AG04450 (cell line): ENCODE measurements around the gene KNDC1. TPM values are rescaled to one million over a fixed set of nuclear protein-coding genes. Genes with fewer than 3 reads are reported as not detected.

Source experiments
- CTCF ChIA-PET: fragments of 300-600, 350-600 bp; formaldehyde crosslinking; extraction: SDS; loops from one replicate; lab custom pipeline; 2022; ENCODE audit warnings: antibody characterized with exemption, inconsistent platforms; lab: Charles Lee
- POLR2A ChIA-PET: fragments of 350-600 bp; formaldehyde crosslinking; extraction: SDS; loops from one replicate; lab custom pipeline; 2021; ENCODE audit warnings: antibody characterized with exemption, inconsistent platforms; lab: Yijun Ruan, JAX
- DNase-seq: peaks from one replicate; pipeline ENCODE4 v3.0.0-alpha.2; 2011; ENCODE audit warnings: low read depth, low spot score
- H3K27ac ChIP-seq: one replicate; pipeline ENCODE4 v1.5.1; 2012; ENCODE audit warnings: low read depth, low read length, control low read depth
- H3K27me3 ChIP-seq: one replicate; pipeline ENCODE4 v1.6.0; 2012; ENCODE audit warnings: low read length; ENCODE audit not compliant: control insufficient read depth, insufficient read depth
- H3K4me3 ChIP-seq: 2 replicates; pipeline ENCODE4 v1.5.1; 2011; ENCODE audit warnings: mild to moderate bottlenecking, low read depth, low read length, control low read depth
- H3K9me3 ChIP-seq: 2 replicates; pipeline ENCODE4 v1.5.1; 2012; ENCODE audit warnings: low read length; ENCODE audit not compliant: control insufficient read depth, insufficient read depth
- polyA plus RNA-seq: library from polyadenylated mRNA; depleted of rRNA; stranded (reverse); fragments of >200 nt; gene quantifications from 2 replicates; pipeline ENCODE4 v1.2.3, GENCODE V29; 2011
- TF ChIP-seq, protein P1 (sequence below): IDR thresholded peaks from 2 replicates; pipeline ENCODE4 v1.5.1; 2011; ENCODE audit warnings: low read depth, low read length, control low read depth, inconsistent platforms

The KNDC1 gene
- polyA plus RNA-seq, 1 experiment, result 0.46 TPM

DNA sequence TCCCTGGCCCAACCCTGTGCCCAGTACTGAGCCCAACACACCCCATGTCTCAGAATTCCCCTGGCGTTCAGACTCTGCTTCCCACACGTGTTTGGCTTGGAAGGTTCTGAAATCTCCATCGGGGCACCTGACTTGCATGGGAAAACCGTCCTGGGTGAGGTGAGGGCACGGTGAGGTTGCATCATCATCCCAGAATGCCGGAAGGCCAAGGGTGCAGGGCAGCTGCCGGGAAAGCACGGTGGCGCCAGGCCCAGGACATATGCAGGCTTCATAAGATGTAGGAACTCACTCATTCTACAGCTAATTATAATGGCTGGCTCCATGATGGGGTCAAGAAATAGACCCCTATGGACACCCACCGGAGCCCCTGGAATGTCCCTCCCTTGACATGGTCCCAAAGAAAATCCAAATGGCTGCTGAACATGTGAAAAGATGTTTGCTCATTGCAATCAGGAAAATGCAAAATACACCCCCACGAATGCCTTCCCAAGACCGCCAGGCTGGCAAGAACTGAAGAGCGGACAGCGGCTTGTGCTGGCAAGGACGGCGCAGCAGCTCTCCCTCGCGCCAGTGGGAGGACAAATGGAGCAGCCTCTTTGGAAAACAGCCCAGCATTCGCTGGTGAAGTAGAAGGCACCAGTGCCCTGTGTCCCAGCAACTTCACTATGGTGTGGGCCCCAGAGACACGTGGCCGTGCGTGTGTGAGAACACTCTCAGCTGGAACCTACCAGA lies 2.3 kb downstream of the KNDC1 start:
- H3K4me3 ChIP-seq, result no peak overlapping the region
- TF ChIP-seq, protein P1, sequence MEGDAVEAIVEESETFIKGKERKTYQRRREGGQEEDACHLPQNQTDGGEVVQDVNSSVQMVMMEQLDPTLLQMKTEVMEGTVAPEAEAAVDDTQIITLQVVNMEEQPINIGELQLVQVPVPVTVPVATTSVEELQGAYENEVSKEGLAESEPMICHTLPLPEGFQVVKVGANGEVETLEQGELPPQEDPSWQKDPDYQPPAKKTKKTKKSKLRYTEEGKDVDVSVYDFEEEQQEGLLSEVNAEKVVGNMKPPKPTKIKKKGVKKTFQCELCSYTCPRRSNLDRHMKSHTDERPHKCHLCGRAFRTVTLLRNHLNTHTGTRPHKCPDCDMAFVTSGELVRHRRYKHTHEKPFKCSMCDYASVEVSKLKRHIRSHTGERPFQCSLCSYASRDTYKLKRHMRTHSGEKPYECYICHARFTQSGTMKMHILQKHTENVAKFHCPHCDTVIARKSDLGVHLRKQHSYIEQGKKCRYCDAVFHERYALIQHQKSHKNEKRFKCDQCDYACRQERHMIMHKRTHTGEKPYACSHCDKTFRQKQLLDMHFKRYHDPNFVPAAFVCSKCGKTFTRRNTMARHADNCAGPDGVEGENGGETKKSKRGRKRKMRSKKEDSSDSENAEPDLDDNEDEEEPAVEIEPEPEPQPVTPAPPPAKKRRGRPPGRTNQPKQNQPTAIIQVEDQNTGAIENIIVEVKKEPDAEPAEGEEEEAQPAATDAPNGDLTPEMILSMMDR, result no peak
- H3K27me3 ChIP-seq, result peaks cover 25% of the 10 kb centered on the region
- no peak overlapping the region for H3K27ac ChIP-seq
- H3K9me3 ChIP-seq, result peaks cover 24% of the 10 kb centered on the region
- CTCF ChIA-PET, result no interaction called here
- DNase-seq, result no peak
- POLR2A ChIA-PET, result no interaction called here

DNA sequence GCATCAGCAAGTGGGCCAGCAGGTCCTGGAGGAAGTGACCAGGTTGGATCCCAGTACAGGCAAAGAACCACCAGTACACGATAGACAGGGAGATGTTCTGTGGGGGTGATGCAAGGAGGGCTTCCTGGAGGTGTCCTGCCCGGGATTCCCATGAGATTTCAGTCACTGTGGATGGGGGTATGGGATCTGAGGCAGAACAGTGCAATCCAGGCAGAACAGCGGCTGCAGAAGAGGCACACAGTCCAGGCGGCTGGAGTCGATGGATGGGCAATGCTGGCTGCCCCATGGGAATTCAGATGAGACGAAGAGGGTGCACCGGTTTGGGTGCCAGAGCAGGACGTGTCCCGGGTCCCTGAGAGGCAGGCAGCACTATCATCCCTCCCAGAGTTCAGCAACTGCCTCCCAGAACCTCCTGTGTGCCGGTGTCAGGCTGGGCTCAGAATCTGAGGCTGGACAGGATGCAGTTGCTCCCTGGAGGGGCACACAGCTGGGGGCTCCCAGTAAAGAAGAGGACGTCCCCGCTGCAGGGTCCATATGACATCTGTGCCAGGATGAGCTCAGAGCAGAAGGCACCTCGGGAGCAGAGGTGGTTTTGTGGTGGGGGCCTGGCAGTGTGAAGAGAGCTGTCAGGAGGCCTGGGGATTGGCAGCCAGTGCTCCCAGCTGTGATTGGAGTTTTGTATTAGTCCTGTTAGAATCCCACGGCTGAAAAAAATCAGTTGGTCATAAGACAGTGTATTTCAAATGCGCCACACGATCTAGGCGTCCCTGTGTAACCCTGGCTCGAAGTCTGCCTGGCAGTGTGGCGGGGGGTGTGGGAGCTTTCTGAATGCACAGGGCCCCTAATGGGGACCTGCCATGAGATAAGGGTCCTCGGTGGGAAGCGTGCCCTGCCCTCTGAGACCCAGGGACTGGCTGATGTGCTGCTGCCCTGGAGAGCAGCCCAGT lies 3.2 kb downstream of the KNDC1 start:
- CTCF ChIA-PET, result no interaction called here
- DNase-seq, result no peak
- Histone ChIP-seq H3K27ac (no peak overlapping the region), H3K9me3 (peaks cover 33% of the 10 kb centered on the region), H3K27me3 (peaks cover 21% of the 10 kb centered on the region), H3K4me3 (no peak overlapping the region)
- TF ChIP-seq, protein P1, result no peak
- POLR2A ChIA-PET, result no interaction called here

DNA sequence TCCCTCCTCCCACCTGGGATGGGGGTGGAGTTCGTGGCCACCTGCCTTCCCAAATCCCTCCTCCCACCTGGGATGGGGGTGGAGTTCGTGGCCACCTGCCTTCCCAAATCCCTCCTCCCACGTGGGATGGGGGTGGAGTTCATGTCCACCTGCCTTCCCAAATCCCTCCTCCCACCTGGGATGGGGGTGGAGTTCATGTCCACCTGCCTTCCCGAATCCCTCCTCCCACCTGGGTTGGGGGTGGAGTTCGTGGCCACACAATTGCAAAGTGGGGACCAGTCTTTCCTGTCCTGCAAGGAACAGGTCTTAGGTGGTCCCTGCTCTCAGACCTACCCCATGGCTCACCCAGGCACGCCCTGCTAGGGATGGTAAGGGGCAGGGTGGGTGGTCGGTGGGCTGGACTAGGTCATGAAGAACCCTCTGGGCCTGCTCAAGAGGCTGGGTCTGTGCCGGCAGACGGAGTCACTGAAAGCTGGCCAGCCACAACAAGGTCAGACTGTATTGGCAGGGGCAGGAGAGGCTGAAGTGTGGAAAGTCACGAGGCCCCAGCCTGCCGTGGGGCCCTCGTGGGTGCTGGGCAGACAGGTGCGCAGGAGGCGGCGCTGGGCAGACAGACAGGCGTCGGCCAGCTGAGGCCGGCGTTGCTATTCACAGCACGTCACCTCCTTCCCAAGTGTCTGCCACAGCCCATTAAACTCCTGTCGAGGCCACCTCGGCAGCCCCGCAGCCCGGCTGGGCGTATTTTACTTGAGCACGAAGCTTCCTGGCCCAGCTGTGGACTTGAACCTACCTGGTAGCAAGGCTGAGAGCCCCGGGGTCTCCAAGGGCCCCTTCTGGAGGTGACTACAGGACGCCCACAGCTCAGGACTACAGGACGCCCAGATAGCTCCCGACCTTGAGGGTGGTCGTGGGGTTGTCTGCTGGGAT lies 4.1 kb downstream of the KNDC1 start:
- ChIA-PET CTCF (no interaction called here), POLR2A (no interaction called here)
- DNase-seq, result no peak
- H3K27me3 ChIP-seq, result peaks cover 18% of the 10 kb centered on the region
- TF ChIP-seq, protein P1, result no peak
- H3K4me3 ChIP-seq, result no peak overlapping the region
- H3K27ac ChIP-seq, result no peak overlapping the region
- peaks cover 43% of the 10 kb centered on the region for H3K9me3 ChIP-seq

DNA sequence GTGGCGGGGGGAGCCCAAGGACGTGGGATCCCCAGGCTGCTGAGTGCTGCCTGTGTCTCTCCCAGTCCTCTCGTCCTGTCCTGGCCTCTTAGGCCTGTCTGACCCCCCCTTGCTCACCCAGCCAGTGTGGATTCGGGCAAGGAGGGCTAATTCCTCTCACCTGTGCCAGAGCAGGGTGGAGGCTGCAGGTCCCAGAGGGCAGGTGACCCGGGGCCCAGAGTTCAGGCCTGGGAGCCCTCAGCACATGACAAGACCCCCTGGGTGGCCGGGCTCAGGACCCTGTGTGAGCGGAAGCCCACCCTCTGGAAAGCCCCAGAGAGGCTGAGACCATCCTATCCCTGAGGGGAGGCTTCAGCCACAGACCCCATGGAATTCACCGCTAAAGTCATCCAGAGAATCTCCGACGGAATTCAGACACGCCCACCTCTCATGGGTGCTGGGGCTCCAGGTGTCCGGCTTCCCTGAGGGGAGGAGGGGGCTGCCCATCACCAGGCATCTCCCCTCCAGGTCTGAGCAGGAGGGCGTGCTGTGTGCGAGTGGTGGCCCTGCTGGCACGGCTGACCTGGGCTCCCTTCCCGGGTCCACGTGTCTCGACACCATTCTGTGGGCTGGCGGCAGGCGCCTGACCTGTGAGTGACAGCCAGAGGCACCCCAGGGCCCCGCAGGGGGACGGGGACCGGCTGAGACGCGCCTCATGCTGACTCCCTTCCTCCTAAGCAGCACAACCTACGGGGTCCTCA lies 5.0 kb downstream of the KNDC1 start:
- peaks cover 51% of the 10 kb centered on the region for H3K9me3 ChIP-seq
- H3K4me3 ChIP-seq, result no peak overlapping the region
- no peak overlapping the region for H3K27ac ChIP-seq
- no peak for DNase-seq
- TF ChIP-seq, protein P1, result no peak
- H3K27me3 ChIP-seq, result peaks cover 18% of the 10 kb centered on the region
- POLR2A ChIA-PET, result no interaction called here
- CTCF ChIA-PET, result no interaction called here
